ENCODE data around the gene C11orf98. TPM values are rescaled to one million over a fixed set of nuclear protein-coding genes. Genes with fewer than 3 reads are reported as not detected.

C11orf98 gene
- total and polyA plus RNA-seq, 12 donors, result 42.8 to 142 (median 54.7) TPM

- Histone ChIP-seq H3K4me3 (peak overlapping the region in 2 of 4 donors; percentile 59 to 98), H3K9me3 (replicated peaks in 1 of 3) (no peaks in the 10 kb centered on the region), H3K27ac (peak overlapping the region; percentile 85 to 97 (median 91)), H3K27me3 (no peaks in the 10 kb centered on the region), H3K36me3 (replicated peaks in 1 of 2) (peaks cover 0 to 11% of the 10 kb centered on the region in 2 donors), H3K4me1 (replicated peaks in 1 of 2) (peaks cover 23 to 50% of the 10 kb centered on the region in 2 donors)
- intact Hi-C loops (cut with DNase I), result no loop called here
- no peak for DNase-seq
- WGBS, 4 donors, result 40 to 71% (median 60%) methylated on average over 4 to 16 of the region's 16 CpGs
- TF ChIP-seq POLR2A (IDR thresholded peaks at IDR 0.05), result no peak
- no peak for TF ChIP-seq CTCF (IDR thresholded peaks at IDR 0.05)
Observed at GRCh38 chr11:62666259-62666926, 1.4 kb upstream of the C11orf98 start.

- H3K9me3 ChIP-seq (replicated peaks in 1 of 3), result no peaks in the 10 kb centered on the region
- peak overlapping the region; percentile 85 to 97 (median 91) for H3K27ac ChIP-seq
- 4 to 9% (median 7%) methylated on average over 23 to 39 of the region's 39 CpGs for WGBS, 4 donors
- peak overlapping the region; percentile 52 to 98 (median 63) for H3K4me3 ChIP-seq
- peaks cover 0 to 11% of the 10 kb centered on the region in 2 donors for H3K36me3 ChIP-seq (replicated peaks in 1 of 2)
- no peaks in the 10 kb centered on the region for H3K27me3 ChIP-seq
- no peak for TF ChIP-seq POLR2A (IDR thresholded peaks at IDR 0.05)
- TF ChIP-seq CTCF (IDR thresholded peaks at IDR 0.05), result no peak
- H3K4me1 ChIP-seq (replicated peaks in 1 of 2), result peaks cover 20 to 46% of the 10 kb centered on the region in 2 donors
- intact Hi-C loops (cut with DNase I), result no loop called here
- peak; percentile 53 to 82 (median 70) for DNase-seq
Observed at GRCh38 chr11:62665599-62666258, 719 bp upstream of the C11orf98 start.

- H3K27me3 ChIP-seq, result no peaks in the 10 kb centered on the region
- H3K9me3 ChIP-seq (replicated peaks in 1 of 3), result no peaks in the 10 kb centered on the region
- peaks cover 12 to 34% of the 10 kb centered on the region in 2 donors for H3K4me1 ChIP-seq (replicated peaks in 1 of 2)
- intact Hi-C loops (cut with DNase I), result no loop called here
- WGBS, 4 donors, result 3 to 5% (median 3%) methylated on average over 19 to 36 of the region's 36 CpGs
- peak in 5 of 7 donors; percentile 49 to 78 (median 56) for DNase-seq
- no peak for TF ChIP-seq POLR2A (IDR thresholded peaks at IDR 0.05)
- TF ChIP-seq CTCF (IDR thresholded peaks at IDR 0.05), result no peak
- H3K36me3 ChIP-seq (replicated peaks in 1 of 2), result peaks cover 0 to 11% of the 10 kb centered on the region in 2 donors
- H3K27ac ChIP-seq, result peak overlapping the region; percentile 85 to 97 (median 91)
- H3K4me3 ChIP-seq, result peak overlapping the region; percentile 52 to 98 (median 68)
Observed at GRCh38 chr11:62664405-62665074, 470 bp downstream of the C11orf98 start.

- H3K36me3 ChIP-seq (replicated peaks in 1 of 2), result no peaks in the 10 kb centered on the region
- intact Hi-C loops (cut with DNase I), result no loop called here
- H3K27ac ChIP-seq, result no peak overlapping the region
- TF ChIP-seq POLR2A (IDR thresholded peaks at IDR 0.05), result no peak
- TF ChIP-seq CTCF (IDR thresholded peaks at IDR 0.05), result no peak
- no peaks in the 10 kb centered on the region for H3K9me3 ChIP-seq (replicated peaks in 1 of 3)
- no peak overlapping the region for H3K4me3 ChIP-seq
- H3K4me1 ChIP-seq (replicated peaks in 1 of 2), result peaks cover 7 to 8% of the 10 kb centered on the region in 2 donors
- 51 to 58% (median 55%) methylated on average over 5 of the region's 5 CpGs for WGBS, 4 donors
- H3K27me3 ChIP-seq, result no peaks in the 10 kb centered on the region
- DNase-seq, result no peak
Observed at GRCh38 chr11:62656796-62657429, 8.1 kb downstream of the C11orf98 start.

Measured in adrenal gland (tissue), 12 donors.